NCI-H187 treated with DMSO at 0.1 percent for 48 hours (cell line): ENCODE measurements around the gene TCF7L1.

Source experiments
- DNase-seq: peaks from one replicate; lab custom pipeline; 2025; lab: John Stamatoyannopoulos, UW

Gene TCF7L1

GRCh38 chr2:85226783-85227182, 93.6 kb downstream of the TCF7L1 start:
- no peak for DNase-seq

DNA sequence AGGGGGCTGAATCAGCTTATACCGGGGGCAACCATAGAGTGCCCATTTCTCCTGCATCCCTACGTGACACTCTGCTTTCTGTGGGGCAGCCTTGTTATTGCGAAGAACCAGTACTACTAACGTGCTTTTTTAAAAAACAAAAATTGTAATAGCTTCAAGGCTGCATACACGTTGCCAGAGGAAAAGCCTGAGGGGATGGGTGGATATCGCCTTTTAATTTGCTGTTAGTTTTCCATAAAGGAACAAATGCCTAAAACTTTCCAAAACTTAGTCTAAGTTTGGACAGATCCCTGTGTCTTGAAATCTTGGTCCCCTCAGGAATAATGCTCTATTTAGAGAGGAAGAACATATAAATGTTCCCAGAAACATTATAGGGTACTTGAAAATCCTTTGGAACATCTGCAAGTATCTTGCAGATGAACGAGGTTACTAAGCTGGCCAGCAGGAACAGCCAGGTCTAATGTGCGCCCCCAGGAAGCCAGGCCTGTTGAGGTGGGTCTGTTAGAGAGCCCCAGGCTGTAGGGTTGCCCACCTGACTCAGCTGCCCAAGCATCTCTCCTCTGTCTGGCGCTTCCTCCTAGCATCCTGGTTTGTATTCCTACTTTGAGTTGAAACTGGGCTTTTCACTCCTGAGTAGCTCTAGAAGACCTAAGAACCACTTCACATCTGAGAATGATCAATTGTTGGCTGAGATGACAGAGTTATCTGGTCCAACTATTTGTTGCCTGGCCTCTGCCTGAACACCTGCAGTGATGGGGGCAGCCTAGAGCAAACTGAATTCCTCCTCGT, 97.7 kb downstream of the TCF7L1 start:
- DNase-seq: no peak

- DNase-seq: no peak
These were observed 98.2 kb downstream of the TCF7L1 start for GRCh38 chr2:85231468-85231805.

DNA sequence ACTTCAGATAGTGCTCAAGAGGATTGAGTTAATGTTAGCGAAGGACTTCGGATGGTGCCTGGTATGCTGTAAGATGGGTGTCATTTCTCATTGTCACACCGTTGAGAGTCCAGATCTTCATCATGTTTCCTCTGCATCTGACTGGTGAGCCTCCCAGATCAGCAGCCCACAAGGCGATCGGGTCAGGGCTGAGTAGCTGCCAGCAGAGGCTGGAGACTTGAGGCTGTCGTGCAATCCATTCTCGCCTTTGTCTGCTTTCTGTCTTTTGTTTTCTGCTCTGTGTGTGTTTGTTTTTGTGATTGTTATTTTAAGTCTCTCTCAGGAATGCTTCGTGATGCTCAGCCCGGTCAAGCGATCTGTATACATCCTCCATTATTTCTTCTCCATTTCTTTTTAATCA, 98.8 kb downstream of the TCF7L1 start:
- no peak for DNase-seq

- peak; percentile 89 for DNase-seq
These were observed 101.7 kb downstream of the TCF7L1 start for GRCh38 chr2:85234868-85235267.

DNA sequence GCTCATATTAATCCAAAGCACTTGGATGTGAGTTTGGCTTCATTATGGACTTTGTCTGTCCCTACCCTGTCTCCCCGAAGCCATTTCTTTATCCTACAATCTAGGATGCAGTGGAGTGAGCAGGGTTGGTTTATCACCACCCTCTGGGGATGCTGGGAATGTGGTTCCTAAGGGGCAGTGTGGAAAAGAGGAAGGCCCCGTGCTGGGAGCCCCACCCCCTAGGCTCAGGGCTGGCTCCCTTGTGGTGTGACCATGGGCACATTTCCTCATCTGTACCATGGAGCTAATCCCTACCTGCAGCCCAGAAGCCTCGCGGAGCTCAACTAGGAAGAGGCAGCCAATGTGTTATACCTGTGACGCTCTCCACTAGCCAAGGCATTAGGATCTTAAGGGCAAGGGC, 102.1 kb downstream of the TCF7L1 start:
- DNase-seq: no peak

- DNase-seq: no peak
These were observed 102.9 kb downstream of the TCF7L1 start for GRCh38 chr2:85236084-85236483.

- DNase-seq: no peak
These were observed 104.8 kb downstream of the TCF7L1 start for GRCh38 chr2:85237849-85238565.

GRCh38 chr2:85238607-85239006, 105.4 kb downstream of the TCF7L1 start:
- no peak for DNase-seq

DNA sequence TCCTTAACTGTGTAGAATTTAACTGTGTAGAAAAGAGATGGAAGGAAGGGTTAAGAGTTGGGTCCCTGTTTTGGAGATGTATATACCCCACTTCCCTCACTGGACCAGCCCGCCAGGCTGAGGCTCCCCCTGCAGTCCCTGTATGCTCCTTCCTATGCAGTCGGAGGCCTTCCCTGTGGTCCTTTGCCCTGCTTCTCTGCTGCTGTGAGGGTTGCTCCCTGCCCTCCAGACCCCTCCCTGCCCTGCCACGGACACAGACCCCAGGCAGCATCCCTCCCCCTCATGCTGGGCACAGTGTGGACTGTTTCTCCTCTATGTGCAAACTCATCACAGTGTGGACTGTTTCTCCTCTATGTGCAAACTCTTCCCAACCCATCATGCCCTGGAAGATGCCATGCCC, 105.9 kb downstream of the TCF7L1 start:
- DNase-seq: no peak

GRCh38 chr2:85240055-85240454, 106.9 kb downstream of the TCF7L1 start:
- no peak for DNase-seq

DNA sequence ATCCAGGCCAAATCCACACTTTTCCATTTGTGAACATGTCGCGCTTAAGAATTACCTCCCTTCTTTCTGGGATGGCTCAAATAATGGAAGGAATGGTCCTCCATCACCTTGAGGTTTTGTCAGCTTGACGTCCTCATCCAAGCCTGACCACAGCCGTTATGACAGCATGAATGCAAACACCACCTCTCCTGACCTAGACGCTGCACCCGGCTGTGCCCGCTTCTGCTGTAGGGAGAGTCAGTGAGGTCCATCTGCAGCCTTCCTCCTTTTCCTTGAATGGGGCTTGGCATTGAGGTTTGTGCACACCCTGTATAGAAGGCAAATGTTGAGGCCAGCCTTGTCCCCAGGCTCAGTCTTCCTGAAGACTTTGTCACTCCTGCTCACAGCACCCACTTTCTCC, 109.1 kb downstream of the TCF7L1 start:
- DNase-seq: no peak

DNA sequence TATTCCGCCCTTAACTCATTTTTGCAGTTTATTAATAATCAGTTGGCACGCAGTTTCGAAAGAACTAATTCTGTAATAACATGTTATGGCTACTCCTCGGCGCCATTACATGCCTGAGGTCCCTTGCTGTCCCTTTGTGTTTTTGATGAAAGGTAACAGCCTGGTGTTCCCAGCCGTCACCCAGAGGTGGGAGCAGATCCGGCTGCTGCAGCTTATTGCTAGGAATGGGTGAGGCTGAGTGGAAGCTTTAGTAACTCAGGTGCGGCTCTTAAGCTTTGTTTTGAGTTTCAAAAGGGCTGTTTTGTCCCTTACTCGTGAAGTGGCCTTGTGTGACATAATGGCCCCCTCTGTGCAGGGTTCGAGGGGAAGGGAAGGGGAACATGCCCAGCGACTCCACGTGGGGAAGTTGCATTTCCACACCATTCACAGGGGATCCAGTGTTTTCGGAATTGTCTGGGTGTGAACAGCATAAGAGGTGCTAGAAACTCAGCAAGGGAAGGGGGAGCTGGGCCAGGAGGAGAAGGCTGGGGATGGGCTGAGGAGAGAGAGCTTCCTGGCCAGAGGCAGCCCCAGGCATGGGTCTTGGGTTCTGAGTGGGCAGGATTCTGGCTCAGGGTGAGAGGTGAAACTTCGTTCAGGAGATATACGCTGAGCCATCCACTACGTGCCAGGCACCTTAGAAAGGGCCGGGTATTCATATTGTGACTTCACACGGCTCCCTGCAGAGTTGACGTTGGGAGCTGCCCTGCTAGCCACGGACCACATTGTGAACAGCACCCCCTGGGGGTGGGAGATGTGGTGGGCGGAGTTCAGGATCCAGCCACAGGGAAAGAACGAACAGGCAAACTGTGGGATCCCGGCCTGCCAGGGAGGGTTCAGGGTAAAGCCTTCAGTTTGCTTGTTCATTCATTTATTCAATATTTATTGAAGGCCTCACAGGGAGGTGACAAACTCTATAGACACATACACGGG, 110.2 kb downstream of the TCF7L1 start:
- DNase-seq: no peak

- no peak for DNase-seq
These were observed 111.6 kb downstream of the TCF7L1 start for GRCh38 chr2:85244828-85245227.

- DNase-seq: no peak
These were observed 112.7 kb downstream of the TCF7L1 start for GRCh38 chr2:85245891-85246290.

DNA sequence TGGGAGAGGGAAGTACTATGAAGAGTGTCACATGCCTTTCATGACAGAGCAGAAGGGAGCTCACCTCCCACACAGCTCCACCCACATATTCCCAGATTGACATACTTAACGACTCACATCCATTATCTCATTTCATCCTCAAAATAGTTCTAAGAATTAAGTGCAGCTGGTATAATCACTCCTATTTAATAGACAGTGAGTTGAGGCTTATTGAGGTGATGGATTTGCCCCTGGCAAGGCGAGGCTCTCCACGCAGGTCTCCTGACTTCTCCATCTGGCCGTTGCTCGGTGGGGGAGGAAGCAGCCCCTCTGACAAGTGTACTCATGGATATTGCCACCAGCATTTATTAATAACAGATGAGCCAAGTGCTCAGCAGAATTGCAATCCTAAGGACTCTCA, 113.2 kb downstream of the TCF7L1 start:
- DNase-seq: no peak

- DNase-seq: no peak
These were observed 114.4 kb downstream of the TCF7L1 start for GRCh38 chr2:85247610-85248009.

DNA sequence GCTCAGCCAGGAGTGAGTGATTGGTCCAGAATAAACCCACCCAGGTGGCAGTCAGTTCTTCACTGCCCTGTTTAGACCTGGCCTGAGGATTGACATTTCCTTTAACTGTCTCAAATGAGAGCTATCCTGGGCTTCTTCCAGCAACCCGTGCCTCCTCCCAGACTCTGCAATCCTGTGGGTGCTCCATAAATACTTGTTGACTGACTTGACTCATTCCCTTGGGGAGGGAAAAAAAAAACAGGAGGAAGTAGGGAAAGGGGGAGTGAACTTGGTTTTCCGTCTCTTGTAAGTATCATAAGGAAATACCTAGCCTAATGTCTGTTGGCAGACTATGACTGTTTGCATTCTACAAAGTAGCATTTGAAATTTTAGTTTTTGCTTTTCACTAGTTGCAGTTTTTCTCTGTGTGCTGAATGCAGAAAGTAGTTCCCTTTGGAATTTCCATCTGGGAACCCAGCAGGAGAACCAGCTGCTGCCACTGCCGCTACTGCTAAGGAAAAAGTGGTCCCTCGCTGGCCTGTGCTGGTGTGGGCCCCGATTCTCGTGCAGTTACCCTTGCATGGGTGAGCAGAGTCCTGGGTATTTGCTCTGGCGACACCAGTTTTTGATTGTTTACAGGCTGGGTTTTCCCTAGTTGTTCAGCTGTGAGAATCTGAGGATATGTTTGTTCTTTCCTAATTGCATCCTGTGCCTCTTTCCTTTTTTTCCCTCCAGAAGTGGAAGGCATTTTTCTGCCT, 115.7 kb downstream of the TCF7L1 start:
- DNase-seq: no peak

- no peak for DNase-seq
These were observed 116.9 kb downstream of the TCF7L1 start for GRCh38 chr2:85250045-85250444.

GRCh38 chr2:85251070-85251616, 118.0 kb downstream of the TCF7L1 start:
- no peak for DNase-seq

DNA sequence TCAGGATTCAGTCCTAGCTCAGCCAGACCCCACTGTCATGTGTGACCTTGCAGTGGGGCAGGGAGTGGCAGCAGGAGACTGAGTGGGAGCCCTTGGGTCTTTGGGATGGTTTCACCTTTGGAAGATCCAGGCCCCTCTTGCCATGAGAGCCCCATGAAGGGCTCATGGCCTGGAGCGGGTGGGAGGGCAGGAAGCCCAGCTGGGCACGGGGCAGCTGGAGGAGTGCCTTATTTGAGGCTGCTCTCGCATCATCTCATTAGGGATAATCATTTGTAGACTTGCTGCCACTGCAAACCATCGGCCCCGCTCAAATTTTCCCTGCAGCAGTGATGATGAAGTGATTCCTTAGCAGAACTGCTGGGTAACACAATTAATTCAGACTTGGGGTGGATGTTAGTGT, 120.7 kb downstream of the TCF7L1 start:
- DNase-seq: no peak
